HepG2 (cell line): Measurements from ENCODE around the gene CTAGE1. TPM values are rescaled to one million over a fixed set of nuclear protein-coding genes. Genes with fewer than 3 reads are reported as not detected.

Experiments
- ATAC-seq: fragments of 200-7000 bp; cut with Tn5 transposase; 3 replicates; pipeline ENCODE4 v1.9.1; 2020; ENCODE audit warnings: mild to moderate bottlenecking, moderate library complexity
- BruUV-seq: library from RNA; stranded (reverse); fragments of 400-500 nt; replicated peaks from 2 replicates; lab custom pipeline; 2021; lab: Mats Ljungman, UMichigan
- CTCF ChIA-PET: fragments of 300-600 bp; formaldehyde crosslinking; extraction: SDS; loops from one replicate; lab custom pipeline; 2021; ENCODE audit warnings: low total read pairs, inconsistent platforms, low intra/inter-chr PET ratio; lab: Yijun Ruan, JAX
- POLR2A ChIA-PET: fragments of 350-600 bp; sonication (Branson Sonifier 250); formaldehyde crosslinking; loops from one replicate; lab custom pipeline; 2020; ENCODE audit warnings: antibody characterized with exemption, inconsistent platforms; lab: Yijun Ruan, JAX
- DNase-seq: peaks from one replicate; pipeline ENCODE4 v3.0.0-alpha.2; 2015; ENCODE audit warnings: low spot score
- FAIRE-seq: peaks from 3 replicates; lab custom pipeline; 2011; peaks lifted over from hg19 to GRCh38; lab: Jason Lieb, UNC
- H2AFZ ChIP-seq: one replicate; pipeline ENCODE4 v1.6.1; 2011; ENCODE audit warnings: low read length, inconsistent platforms
- H3K27ac ChIP-seq: fragments of 300-600 bp; 3 replicates; pipeline ENCODE4 v1.8.0; 2011; ENCODE audit warnings: mixed run types, mild to moderate bottlenecking, mixed read lengths, low read length, inconsistent platforms; ENCODE audit not compliant: insufficient read depth; ENCODE audit errors: extremely low read length
- H3K27me3 ChIP-seq, 2 experiments: fragments of 200-600 bp in 1 of 2; 2 replicates in 1 of 2; 3 replicates in 1 of 2; pipeline versions ENCODE4 v1.6.0 to v1.8.0; 2011; ENCODE audit warnings: low read length in 2 of 2, mild to moderate bottlenecking in 2 of 2, moderate library complexity in 2 of 2, inconsistent platforms in 1 of 2; ENCODE audit not compliant: insufficient read depth in 2 of 2, control insufficient read depth in 1 of 2
- H3K36me3 ChIP-seq, 2 experiments: fragments of 200-600 bp in 1 of 2; replicated peaks in 1 of 2; 2 replicates in 1 of 2; 3 replicates in 1 of 2; pipeline versions ENCODE4 v1.5.1 to v1.8.0; 2011; ENCODE audit warnings: low read length in 2 of 2, inconsistent platforms in 1 of 2; ENCODE audit not compliant: insufficient read depth in 2 of 2, control insufficient read depth in 1 of 2
- H3K4me1 ChIP-seq: 2 replicates; pipeline ENCODE4 v1.5.1; 2012; ENCODE audit warnings: low read length, inconsistent platforms; ENCODE audit not compliant: insufficient read depth
- H3K4me2 ChIP-seq: 2 replicates; pipeline ENCODE4 v1.6.0; 2011; ENCODE audit warnings: low read depth, low read length, inconsistent platforms
- H3K4me3 ChIP-seq, 3 experiments: fragments of 200-600 bp in 1 of 3; sonication (generic), shearing (Covaris generic) in 1 of 3; replicated peaks in 1 of 3; 2 replicates each; pipeline ENCODE4 v1.5.1; 2011 to 2016; ENCODE audit warnings: low read length in 3 of 3, inconsistent platforms in 2 of 3, low read depth in 2 of 3, mild to moderate bottlenecking in 2 of 3, control low read depth in 1 of 3, mixed read lengths in 1 of 3; ENCODE audit not compliant: insufficient read depth in 1 of 3
- H3K79me2 ChIP-seq: one replicate; pipeline ENCODE4 v1.6.1; 2011; ENCODE audit warnings: low read length, inconsistent platforms; ENCODE audit not compliant: insufficient read depth
- H3K9ac ChIP-seq: 2 replicates; pipeline ENCODE4 v1.6.0; 2011; ENCODE audit warnings: mild to moderate bottlenecking, low read depth, low read length, inconsistent platforms; ENCODE audit not compliant: insufficient read depth
- H3K9me3 ChIP-seq: 2 replicates; pipeline ENCODE4 v1.5.1; 2012; ENCODE audit warnings: mild to moderate bottlenecking, low read length
- H4K20me1 ChIP-seq: 2 replicates; pipeline ENCODE4 v1.6.0; 2011; ENCODE audit warnings: inconsistent platforms, mild to moderate bottlenecking, low read length, moderate library complexity; ENCODE audit not compliant: insufficient read depth
- ATM ChIP-seq: fragments of 450-650 bp; IDR thresholded peaks from 2 replicates; pipeline ENCODE4 v1.7.1; 2017; ENCODE audit warnings: mild to moderate bottlenecking, borderline replicate concordance
- FOSL2 ChIP-seq: sonication (generic); formaldehyde crosslinking; IDR thresholded peaks from 2 replicates; pipeline ENCODE4 v1.4.0; 2020; ENCODE audit warnings: missing genetic modification reagents
- HNRNPUL1 ChIP-seq: fragments of 200-400 bp; formaldehyde crosslinking; IDR thresholded peaks from 2 replicates; pipeline ENCODE4 v1.6.1; 2017; ENCODE audit warnings: low read depth, mild to moderate bottlenecking, low read length, moderate library complexity
- RCOR2 ChIP-seq: IDR thresholded peaks from 2 replicates; pipeline ENCODE4 v1.6.1; 2016; ENCODE audit warnings: missing biosample characterization, missing genetic modification reagents
- ZNF282 ChIP-seq: fragments of 450-650 bp; IDR thresholded peaks from 2 replicates; pipeline ENCODE4 v1.6.1; 2018; ENCODE audit not compliant: partially characterized antibody
- ZNF766 ChIP-seq: sonication (generic); formaldehyde crosslinking; IDR thresholded peaks from 2 replicates; pipeline ENCODE4 v1.5.0; 2020; ENCODE audit warnings: missing genetic modification reagents, borderline replicate concordance
- ZSCAN21 ChIP-seq: sonication (generic); formaldehyde crosslinking; IDR thresholded peaks from 2 replicates; pipeline ENCODE4 v1.8.0; 2022; ENCODE audit warnings: mild to moderate bottlenecking, missing genetic modification reagents, moderate library complexity, borderline replicate concordance
- in situ Hi-C: cut with HindIII; loops from 2 replicates; pipeline ENCODE4 v1.10.0; 2017; ENCODE audit warnings: low pct_unique_long_range_greater_than_20kb; ENCODE audit not compliant: extremely low pct_ligation_motif_present
- intact Hi-C: fragments of 100-400 bp; cut with micrococcal nuclease; formaldehyde crosslinking; loops from one replicate; pipeline ENCODE4 v1.10.0; 2022; ENCODE audit not compliant: unreplicated experiment
- polyA plus RNA-seq, 8 experiments: library from polyadenylated mRNA; depleted of rRNA in 3 of 8; stranded (reverse) in 7 of 8; unstranded in 1 of 8; fragments of >200 nt; fragmentation: Illumina TruSeq in 4 of 8; extraction: Trizol in 4 of 8; gene quantifications; 2 replicates each; pipeline versions ENCODE4 v1.2.1 to v1.2.3, GENCODE V29; 2011 to 2016; ENCODE audit warnings: low read depth in 4 of 8, missing spikeins in 1 of 8, mixed read lengths in 1 of 8; ENCODE audit not compliant: insufficient read depth in 1 of 8
- total RNA-seq, 5 experiments: library from RNA; depleted of rRNA; stranded (reverse); fragments of >200 nt; fragmentation: Illumina TruSeq; extraction: Trizol; gene quantifications; 2 replicates each; pipeline ENCODE4 v1.2.3, GENCODE V29; 2016; ENCODE audit warnings: low read depth in 1 of 5
- TF ChIP-seq, protein P1 (sequence below): sonication (generic); formaldehyde crosslinking; IDR thresholded peaks from 2 replicates; pipeline ENCODE4 v1.9.0; 2021; ENCODE audit warnings: missing genetic modification reagents, borderline replicate concordance
- TF ChIP-seq, protein P2 (sequence below): IDR thresholded peaks from 2 replicates; pipeline ENCODE4 v1.6.1; 2012; ENCODE audit warnings: low read length, improper control_type of control experiment

CTAGE1 gene
- total and polyA plus RNA-seq, 2 of the 13 experiments (the other 11 are each of a cell fraction or from before 2014, with no cell fraction given): 0.02 TPM; not detected in 1

DNA sequence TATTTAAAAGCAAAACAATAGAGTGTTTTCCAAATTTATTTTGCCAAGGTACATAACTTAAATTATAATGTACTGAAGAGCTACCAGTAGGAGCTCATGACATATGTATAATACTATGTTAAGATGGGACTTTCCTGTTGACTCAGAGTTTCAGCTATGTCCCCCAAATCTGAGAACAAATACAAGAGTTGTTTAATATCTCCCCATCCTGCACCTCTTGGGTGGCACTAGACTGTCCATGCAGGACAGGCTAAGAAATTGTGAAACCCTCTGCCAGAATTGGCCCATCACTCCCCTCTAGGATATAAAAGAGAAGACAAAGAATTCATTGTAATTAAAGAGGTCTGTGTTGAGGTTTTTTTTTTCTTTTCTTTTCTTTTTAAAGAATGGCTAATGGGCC is 21.7 kb upstream of the CTAGE1 start:
- H4K20me1 ChIP-seq: no peaks in the 10 kb centered on the region
- TF ChIP-seq RCOR2 (CRISPR knock-in tag): no peak
- no peak for TF ChIP-seq ZNF766 (CRISPR knock-in tag)
- TF ChIP-seq, protein P1, sequence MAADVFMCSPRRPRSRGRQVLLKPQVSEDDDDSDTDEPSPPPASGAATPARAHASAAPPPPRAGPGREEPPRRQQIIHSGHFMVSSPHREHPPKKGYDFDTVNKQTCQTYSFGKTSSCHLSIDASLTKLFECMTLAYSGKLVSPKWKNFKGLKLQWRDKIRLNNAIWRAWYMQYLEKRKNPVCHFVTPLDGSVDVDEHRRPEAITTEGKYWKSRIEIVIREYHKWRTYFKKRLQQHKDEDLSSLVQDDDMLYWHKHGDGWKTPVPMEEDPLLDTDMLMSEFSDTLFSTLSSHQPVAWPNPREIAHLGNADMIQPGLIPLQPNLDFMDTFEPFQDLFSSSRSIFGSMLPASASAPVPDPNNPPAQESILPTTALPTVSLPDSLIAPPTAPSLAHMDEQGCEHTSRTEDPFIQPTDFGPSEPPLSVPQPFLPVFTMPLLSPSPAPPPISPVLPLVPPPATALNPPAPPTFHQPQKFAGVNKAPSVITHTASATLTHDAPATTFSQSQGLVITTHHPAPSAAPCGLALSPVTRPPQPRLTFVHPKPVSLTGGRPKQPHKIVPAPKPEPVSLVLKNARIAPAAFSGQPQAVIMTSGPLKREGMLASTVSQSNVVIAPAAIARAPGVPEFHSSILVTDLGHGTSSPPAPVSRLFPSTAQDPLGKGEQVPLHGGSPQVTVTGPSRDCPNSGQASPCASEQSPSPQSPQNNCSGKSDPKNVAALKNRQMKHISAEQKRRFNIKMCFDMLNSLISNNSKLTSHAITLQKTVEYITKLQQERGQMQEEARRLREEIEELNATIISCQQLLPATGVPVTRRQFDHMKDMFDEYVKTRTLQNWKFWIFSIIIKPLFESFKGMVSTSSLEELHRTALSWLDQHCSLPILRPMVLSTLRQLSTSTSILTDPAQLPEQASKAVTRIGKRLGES (CRISPR knock-in tag): no peak
- TF ChIP-seq ZSCAN21 (CRISPR knock-in tag): no peak
- no peak for TF ChIP-seq FOSL2 (CRISPR knock-in tag)
- TF ChIP-seq HNRNPUL1: no peak
- TF ChIP-seq ATM: no peak
- TF ChIP-seq, protein P2, sequence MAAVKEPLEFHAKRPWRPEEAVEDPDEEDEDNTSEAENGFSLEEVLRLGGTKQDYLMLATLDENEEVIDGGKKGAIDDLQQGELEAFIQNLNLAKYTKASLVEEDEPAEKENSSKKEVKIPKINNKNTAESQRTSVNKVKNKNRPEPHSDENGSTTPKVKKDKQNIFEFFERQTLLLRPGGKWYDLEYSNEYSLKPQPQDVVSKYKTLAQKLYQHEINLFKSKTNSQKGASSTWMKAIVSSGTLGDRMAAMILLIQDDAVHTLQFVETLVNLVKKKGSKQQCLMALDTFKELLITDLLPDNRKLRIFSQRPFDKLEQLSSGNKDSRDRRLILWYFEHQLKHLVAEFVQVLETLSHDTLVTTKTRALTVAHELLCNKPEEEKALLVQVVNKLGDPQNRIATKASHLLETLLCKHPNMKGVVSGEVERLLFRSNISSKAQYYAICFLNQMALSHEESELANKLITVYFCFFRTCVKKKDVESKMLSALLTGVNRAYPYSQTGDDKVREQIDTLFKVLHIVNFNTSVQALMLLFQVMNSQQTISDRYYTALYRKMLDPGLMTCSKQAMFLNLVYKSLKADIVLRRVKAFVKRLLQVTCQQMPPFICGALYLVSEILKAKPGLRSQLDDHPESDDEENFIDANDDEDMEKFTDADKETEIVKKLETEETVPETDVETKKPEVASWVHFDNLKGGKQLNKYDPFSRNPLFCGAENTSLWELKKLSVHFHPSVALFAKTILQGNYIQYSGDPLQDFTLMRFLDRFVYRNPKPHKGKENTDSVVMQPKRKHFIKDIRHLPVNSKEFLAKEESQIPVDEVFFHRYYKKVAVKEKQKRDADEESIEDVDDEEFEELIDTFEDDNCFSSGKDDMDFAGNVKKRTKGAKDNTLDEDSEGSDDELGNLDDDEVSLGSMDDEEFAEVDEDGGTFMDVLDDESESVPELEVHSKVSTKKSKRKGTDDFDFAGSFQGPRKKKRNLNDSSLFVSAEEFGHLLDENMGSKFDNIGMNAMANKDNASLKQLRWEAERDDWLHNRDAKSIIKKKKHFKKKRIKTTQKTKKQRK: no peak
- TF ChIP-seq ZNF282: no peak
- no peak for DNase-seq
- H3K79me2 ChIP-seq: no peaks in the 10 kb centered on the region
- no peak overlapping the region for H3K4me2 ChIP-seq
- ChIA-PET CTCF (no interaction called here), POLR2A (no interaction called here)
- H3K27ac ChIP-seq: no peak overlapping the region
- no peak overlapping the region for H3K4me3 ChIP-seq
- no peak overlapping the region for H2AFZ ChIP-seq
- no peak overlapping the region for H3K9ac ChIP-seq
- no peak for ATAC-seq
- H3K9me3 ChIP-seq: no peaks in the 10 kb centered on the region
- H3K27me3 ChIP-seq: no peaks in the 10 kb centered on the region
- FAIRE-seq: no peak
- no TSS peak for BruUV-seq
- intact Hi-C loops: no loop called here
- no peaks in the 10 kb centered on the region for H3K4me1 ChIP-seq
- in situ Hi-C loops: no loop called here
- no peaks in the 10 kb centered on the region for H3K36me3 ChIP-seq
